ENCODE results near the gene INF2.
"Not testable (repeated sequence)": the region's sequence is repeated elsewhere in the genome, so short reads cannot be mapped to it uniquely, and the experiment has no call there.

INF2 gene

DNA sequence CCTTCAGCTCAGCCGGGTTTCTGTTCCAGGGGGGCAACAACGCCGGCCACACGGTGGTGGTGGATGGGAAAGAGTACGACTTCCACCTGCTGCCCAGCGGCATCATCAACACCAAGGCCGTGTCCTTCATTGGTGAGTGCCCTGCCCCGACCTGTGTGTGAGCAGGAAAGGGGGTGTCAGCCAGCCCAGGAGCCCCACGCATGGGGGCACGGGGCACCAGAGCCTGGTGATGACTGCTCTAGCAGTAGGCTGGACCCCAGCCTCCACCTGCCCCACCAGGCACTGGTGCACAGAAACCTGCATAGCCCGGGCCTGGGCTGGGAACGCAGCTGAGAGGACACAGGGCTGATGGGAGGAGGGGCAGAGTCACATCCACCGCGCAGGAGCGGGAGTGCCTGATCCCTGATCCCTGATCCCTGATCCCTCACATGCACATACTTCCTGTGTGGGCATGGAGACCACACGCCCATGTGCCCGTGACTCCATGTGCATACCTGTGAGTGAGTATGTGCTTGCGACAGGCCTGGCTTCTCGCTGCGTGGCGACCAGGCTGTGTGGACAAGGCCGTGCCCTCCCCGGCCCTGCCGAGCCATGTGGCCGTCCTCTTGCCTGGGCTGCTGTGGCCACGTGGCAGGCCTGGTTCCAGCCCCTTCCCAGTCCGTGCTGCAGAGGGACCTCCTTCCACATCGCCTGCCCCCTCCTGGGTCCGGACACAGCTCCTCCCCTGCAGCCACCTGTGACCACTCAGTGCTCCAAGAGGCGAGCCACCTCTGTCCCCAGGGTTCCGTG is 45.8 kb downstream of the INF2 start:
- no peak for DNase-seq (ENCODE audit: low read depth)

GRCh38 chr14:104735830-104736642 is 46.6 kb downstream of the INF2 start:
- DNase-seq (ENCODE audit: low read depth), result peak; percentile 95

DNA sequence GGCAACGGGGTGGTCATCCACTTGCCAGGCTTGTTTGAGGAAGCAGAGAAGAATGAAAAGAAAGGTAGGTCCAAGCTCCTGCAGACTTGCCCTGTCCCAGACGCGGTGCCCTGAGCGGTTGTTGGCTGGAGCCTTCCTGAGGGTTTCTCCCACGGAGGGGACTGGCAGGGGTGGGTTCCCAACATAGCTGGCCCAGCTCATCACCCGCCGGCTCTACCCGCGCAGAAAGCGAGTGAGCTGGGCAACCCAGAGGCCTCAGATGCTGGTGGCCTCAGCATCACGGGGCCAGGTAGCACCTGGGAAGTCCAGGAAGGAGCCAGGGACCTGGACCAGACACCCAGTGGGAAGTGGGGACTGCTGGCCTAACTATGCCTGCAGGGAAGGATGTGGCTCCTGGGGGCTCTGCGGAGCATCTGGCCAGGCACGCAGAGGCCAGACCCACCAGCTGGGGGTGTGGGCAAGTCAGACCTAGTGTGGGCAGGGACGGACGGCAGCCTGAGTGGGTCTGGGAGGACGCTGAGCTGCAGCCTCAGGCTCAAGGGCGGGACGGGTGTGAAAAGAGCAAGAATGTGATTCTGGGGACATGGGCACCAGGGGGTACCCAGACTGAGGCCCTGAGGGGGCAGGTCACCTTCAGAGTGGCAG is 49.1 kb downstream of the INF2 start:
- DNase-seq (ENCODE audit: low read depth), result no peak

GRCh38 chr14:104739026-104739425 is 49.6 kb downstream of the INF2 start:
- no peak for DNase-seq (ENCODE audit: low read depth)

DNA sequence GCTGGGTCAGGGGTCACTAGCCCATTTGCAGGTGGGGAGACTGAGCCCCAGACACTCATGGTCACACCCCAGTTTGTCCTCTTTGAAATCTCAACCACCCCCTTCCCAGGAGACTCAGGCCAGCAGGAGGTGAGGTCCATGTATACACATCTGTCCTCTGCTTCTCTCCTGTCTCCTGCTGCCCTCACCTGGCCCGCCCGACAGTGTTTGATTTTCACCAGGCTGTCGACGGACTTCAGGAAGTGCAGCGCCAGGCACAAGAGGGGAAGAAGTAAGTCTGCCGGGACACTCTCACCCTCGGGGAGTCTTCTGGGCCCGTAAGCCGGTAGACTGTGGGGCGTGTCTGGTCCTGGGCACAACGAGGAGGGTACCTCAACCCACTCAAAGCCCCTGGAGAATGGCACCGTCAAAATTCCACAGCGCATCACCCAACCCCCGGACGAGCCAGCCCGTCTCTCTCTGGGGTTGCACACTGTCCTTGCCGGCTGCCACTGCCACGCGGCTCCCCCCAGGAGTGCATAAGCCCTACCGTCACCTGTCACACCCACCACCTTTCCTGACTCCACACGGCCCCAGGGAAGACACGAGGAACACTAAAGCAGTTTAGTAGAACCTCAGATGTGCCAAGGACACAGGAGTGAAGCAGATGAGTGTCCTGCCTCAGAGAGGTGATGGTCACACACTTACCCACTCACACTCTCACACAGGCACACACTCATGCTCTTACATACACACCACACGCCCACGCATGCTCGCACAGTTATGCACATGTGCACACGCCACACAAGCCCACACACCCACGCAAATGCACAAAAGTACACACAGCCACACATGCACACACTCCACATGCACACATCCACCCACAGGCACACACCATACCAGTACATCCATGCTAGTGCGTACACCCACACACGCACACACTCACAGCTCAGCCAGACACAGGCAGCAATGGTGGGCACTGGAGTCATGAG is 50.4 kb downstream of the INF2 start:
- no peak for DNase-seq (ENCODE audit: low read depth)

- DNase-seq (ENCODE audit: low read depth), result no peak
Measured at GRCh38 chr14:104741108-104741802, 51.8 kb downstream of the INF2 start.

- DNase-seq (ENCODE audit: low read depth), result no peak
Measured at GRCh38 chr14:104741803-104742251, 52.4 kb downstream of the INF2 start.

DNA sequence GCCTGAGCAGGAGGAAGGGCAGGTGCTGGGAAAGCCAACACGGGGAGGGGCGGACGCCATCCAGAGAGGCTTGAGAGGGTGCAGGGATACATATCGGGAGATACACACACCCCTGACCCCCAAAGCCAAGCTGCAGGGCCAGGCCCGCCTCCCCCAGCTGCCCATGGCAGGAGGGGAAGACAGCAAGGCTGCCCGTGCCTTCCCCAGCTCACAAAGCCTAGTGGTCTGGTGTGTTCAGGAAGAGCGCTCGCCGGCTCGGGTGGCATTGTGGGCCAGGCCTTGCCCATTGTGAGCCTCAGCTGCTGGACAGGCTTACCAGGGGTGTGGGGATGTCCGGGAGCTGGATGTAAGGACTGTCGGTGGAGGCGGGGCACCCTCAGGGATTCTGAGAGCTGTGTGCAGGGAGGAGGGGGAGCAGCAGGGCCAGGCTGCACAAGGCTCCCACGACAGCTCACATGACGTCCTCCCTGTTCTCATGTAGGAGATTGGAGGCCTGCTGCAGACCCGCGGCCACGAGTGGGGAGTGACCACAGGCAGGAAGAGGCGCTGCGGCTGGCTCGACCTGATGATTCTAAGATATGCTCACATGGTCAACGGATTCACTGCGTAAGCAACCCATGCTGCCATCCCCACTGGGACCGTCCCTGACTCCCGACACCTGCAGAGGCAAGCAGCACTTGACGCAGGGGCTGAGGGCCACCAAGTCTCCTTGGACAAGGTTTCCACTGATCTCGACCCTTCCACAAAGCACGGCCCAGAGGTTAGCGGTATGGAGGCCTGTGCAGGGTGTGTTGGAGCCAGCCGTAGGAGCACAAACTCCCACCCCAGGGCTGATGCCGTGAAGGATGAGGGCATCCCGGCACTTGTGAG is 53.4 kb downstream of the INF2 start:
- DNase-seq (ENCODE audit: low read depth), result no peak

DNA sequence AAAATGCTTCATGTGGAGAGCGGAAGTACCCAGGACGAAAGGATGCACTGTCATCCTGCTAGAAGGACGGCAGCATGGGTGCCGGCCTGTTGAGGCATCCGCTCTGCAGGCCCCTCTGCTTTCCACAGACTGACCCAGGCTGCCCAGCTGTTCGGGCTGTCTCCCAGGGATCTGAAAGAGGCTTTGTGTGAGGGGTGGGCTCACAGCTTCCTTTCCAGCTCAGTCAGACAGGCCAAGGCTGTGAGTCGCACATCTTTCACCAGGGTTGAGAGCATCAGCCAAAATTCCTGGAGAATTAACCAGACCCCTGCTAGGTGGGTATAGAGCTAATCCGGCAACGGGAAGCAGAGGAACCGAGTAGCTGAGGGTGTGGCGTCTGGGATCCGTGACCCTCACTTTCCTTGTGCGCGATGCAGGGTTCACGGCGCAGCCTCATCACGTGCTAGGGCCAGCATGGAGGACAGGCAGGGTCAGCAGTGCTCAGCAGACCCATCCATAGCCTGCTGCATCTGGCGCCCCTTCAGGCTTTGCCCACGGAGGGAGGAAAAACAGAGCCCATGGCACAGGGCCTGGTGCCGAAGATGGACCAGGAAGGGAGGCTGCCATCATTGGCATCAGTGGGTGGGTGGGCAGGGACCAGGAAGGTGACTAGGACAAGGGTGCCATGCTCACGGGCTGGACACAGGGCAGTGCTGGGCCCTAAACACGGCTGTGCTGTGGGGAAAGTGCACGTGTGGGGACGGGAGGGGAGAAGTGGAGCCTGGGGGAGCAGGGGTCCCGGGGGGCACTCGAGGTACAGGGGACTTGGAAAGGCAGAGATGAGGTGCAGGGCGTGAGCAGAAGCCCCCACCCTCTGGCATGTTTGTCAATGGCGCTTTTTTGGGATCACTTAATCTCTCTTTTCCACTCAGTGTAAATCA is 54.3 kb downstream of the INF2 start:
- no peak for DNase-seq (ENCODE audit: low read depth)

DNA sequence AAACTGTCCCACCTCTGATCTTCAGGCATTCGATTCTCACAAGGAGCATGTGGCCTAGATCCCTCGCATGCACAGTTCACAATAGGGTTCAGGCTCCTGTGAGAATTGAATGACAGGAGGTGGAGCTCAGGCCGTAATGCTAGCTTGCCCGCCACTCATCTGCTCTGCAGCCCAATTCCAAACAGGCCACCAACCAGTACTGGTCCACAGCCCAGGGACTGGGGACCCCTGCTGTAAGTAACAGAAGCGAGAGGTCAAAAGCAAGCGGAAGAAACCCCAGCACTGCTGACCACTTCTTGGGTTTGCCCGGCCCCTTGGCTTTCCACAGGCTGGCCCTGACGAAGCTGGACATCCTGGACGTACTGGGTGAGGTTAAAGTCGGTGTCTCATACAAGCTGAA is 55.1 kb downstream of the INF2 start:
- DNase-seq (ENCODE audit: low read depth), result no peak

DNA sequence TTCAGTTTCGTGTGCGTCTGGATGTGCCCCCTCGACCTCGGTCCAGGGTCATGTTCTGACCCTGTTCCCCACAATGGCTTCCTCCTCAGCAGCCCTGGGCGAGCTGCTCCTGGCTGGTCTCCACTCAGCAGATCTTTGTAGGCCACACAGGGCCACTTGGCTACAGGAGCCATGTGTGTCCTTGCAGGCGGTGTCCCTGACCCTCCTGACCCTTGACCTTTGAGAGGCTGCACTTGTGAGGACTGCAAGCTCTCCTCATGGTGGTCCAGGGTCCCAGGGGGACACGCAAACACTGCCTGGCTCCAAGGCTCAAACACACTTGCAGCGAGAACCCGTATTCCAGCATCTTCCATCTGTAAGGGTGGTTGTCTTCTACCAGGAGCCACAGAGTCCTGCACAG is 56.0 kb downstream of the INF2 start:
- no peak for DNase-seq (ENCODE audit: low read depth)

- no peak for DNase-seq (ENCODE audit: low read depth)
Measured at GRCh38 chr14:104746071-104746545, 56.7 kb downstream of the INF2 start.

DNA sequence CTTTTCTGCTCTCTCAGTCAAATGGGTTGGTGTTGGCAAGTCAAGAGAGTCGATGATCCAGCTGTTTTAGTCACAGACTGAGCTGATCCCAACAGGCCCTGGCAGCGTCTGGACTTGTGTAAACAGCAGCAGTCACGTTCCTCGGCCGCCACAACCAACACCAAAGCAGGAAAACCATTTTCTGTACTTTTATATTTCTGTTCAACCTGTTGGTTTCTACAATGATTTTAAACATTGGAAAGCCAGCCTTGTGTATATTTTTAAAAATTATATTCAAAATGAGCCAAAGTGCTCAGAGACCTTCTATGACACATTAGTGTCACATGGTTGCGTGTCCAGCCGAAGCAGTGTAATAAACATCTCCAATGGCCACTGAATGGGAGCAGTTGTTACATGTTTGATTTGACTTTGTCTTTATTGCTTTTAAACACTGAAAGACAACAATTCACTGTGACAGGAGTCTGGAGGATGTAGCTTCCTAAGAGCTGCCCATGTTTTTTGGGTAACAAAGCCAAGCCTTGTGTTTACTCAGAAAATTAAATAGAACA is 57.6 kb downstream of the INF2 start:
- DNase-seq (ENCODE audit: low read depth), result peak; percentile 64

- no peak for DNase-seq (ENCODE audit: low read depth)
Measured at GRCh38 chr14:104747876-104748275, 58.5 kb downstream of the INF2 start.

GRCh38 chr14:104749111-104749649 is 59.8 kb downstream of the INF2 start:
- DNase-seq (ENCODE audit: low read depth), result peak; percentile 68

GRCh38 chr14:104750056-104750752 is 60.8 kb downstream of the INF2 start:
- peak; percentile 61 for DNase-seq (ENCODE audit: low read depth)

DNA sequence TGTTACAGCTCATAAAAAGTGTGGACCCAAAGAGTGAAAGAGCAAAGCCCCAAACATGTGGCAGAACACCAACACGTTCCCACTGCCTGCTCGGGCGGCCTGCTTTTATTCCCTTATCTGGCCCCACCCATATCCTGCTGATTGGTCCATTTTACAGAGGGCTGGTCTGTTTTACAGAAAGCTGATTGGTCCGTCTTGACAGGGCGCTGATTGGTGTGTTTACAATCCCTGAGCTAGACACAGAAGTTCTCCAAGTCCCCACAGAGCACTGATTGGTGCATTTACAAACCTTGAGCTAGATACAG is 61.3 kb downstream of the INF2 start:
- not testable (repeated sequence) for DNase-seq (ENCODE audit: low read depth)

All from fibroblast of gingiva (primary cell).